ENCODE measurements around the gene GBA3. TPM values are rescaled to one million over a fixed set of nuclear protein-coding genes. Genes with fewer than 3 reads are reported as not detected.

The GBA3 gene
- total RNA-seq, 4 donors from 2014 or later = not detected

DNA sequence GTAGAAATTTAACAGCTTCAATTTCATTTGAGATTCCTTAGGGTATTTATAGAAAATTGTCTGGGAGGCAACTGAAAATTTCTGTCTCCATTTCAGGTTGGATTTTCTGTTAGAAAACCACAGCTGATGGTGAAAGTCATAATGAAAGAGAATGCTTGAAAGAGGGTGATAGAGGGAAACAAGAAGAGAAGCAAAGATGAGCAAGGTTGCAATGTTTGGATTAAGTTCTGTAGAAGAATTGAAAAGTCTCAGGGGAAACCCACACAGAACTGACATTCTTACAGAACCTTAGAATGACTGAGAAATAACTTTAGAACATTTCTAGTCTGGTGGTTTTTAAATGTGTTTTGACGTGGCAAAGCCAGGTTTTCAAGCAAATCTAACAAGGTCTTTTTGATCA is 14.7 kb downstream of the GBA3 start:
- TF ChIP-seq, protein P1, sequence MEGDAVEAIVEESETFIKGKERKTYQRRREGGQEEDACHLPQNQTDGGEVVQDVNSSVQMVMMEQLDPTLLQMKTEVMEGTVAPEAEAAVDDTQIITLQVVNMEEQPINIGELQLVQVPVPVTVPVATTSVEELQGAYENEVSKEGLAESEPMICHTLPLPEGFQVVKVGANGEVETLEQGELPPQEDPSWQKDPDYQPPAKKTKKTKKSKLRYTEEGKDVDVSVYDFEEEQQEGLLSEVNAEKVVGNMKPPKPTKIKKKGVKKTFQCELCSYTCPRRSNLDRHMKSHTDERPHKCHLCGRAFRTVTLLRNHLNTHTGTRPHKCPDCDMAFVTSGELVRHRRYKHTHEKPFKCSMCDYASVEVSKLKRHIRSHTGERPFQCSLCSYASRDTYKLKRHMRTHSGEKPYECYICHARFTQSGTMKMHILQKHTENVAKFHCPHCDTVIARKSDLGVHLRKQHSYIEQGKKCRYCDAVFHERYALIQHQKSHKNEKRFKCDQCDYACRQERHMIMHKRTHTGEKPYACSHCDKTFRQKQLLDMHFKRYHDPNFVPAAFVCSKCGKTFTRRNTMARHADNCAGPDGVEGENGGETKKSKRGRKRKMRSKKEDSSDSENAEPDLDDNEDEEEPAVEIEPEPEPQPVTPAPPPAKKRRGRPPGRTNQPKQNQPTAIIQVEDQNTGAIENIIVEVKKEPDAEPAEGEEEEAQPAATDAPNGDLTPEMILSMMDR (IDR thresholded peaks at IDR 0.05) = no peak
- TF ChIP-seq POLR2A (IDR thresholded peaks at IDR 0.05) (no peak), EP300 (IDR thresholded peaks at IDR 0.05) (no peak), POLR2AphosphoS5 (IDR thresholded peaks at IDR 0.05) (no peak)
- no peak overlapping the region for H3K27ac ChIP-seq
- H3K27me3 ChIP-seq = no peaks in the 10 kb centered on the region
- no peaks in the 10 kb centered on the region for H3K9me3 ChIP-seq
- no peak overlapping the region for H3K4me3 ChIP-seq
- no peaks in the 10 kb centered on the region for H3K4me1 ChIP-seq
- WGBS, 2 donors (ENCODE audit: low coverage in 1 of 2) = 71 to 92% methylated on average over 1 of the region's 1 CpG
- H3K36me3 ChIP-seq = no peaks in the 10 kb centered on the region
- ATAC-seq = no peak

DNA sequence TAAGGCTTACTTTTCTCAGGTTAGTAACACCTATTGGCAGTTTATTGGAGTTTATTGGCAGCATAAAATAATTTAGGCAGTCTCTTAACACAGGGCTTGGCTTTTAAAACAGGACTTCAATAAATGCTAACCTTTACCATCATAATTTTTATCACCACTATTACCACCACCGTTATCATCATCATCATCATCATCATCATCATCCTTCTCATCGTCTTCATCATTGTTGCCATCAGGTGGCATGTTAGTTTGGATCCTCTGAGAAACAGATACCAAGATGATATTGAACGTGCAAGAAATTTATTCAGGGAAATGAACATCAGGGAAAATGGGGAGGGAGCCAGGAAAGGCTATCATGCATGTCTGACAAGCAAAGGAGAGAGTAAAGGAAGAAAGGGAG is 16.2 kb downstream of the GBA3 start:
- TF ChIP-seq EP300 (IDR thresholded peaks at IDR 0.05) = no peak
- TF ChIP-seq, protein P1 (IDR thresholded peaks at IDR 0.05) = no peak
- TF ChIP-seq POLR2A (IDR thresholded peaks at IDR 0.05) = no peak
- TF ChIP-seq POLR2AphosphoS5 (IDR thresholded peaks at IDR 0.05) = no peak
- no peak overlapping the region for H3K27ac ChIP-seq
- no peaks in the 10 kb centered on the region for H3K9me3 ChIP-seq
- no peak overlapping the region for H3K4me3 ChIP-seq
- 75% methylated on average over 3 of the region's 3 CpGs; no CpG with 5 or more reads in 1 of the 2 donors for WGBS, 2 donors (ENCODE audit: low coverage in 1 of 2)
- no peak for ATAC-seq
- H3K27me3 ChIP-seq = no peaks in the 10 kb centered on the region
- H3K4me1 ChIP-seq = no peaks in the 10 kb centered on the region
- no peaks in the 10 kb centered on the region for H3K36me3 ChIP-seq

DNA sequence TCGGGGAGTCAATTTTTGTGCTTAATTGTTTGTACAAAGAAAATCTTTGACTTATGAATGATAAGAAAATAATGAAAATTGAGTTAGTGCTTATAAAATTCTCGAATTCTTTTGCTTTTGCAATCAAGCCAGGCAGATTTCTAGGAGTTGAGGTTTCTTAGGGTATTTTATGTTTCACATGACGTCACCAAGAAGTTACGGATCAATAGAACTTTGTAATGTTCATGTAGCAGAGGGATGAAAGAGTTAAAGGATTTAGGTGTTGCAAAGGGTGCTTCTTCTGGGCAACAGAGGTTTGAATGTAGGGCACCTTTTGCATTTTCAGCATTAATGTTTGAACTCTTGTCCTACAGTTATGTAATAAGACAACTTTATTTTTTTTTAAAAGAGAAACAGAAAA is 19.4 kb downstream of the GBA3 start:
- H3K9me3 ChIP-seq = no peaks in the 10 kb centered on the region
- H3K27ac ChIP-seq = no peak overlapping the region
- no peaks in the 10 kb centered on the region for H3K36me3 ChIP-seq
- WGBS, 2 donors (ENCODE audit: low coverage in 1 of 2) = 72 to 80% methylated on average over 4 of the region's 4 CpGs
- H3K4me1 ChIP-seq = no peaks in the 10 kb centered on the region
- no peak overlapping the region for H3K4me3 ChIP-seq
- H3K27me3 ChIP-seq = no peaks in the 10 kb centered on the region
- no peak for ATAC-seq
- no peak for TF ChIP-seq POLR2A (IDR thresholded peaks at IDR 0.05)

DNA sequence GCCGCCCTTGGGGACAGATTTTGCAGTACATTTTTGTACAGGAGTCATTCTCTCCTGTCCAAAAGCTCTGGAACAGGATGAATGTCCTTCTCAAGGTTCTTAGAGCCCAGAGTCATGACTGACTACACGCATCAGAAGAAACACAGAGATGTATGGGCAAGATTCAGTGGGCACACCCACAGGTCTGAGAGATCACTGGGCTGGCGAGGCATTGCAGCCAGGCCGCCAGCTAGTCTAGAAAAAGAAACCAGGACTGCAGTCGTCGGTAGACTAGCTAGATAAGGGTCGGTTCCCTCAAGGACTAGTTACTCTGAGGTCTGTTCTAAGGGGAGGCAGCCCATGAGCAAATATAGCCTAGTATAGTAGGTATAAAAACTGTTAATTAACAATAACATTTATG is 19.8 kb downstream of the GBA3 start:
- WGBS, 2 donors (ENCODE audit: low coverage in 1 of 2) = 65 to 78% methylated on average over 4 to 7 of the region's 7 CpGs

DNA sequence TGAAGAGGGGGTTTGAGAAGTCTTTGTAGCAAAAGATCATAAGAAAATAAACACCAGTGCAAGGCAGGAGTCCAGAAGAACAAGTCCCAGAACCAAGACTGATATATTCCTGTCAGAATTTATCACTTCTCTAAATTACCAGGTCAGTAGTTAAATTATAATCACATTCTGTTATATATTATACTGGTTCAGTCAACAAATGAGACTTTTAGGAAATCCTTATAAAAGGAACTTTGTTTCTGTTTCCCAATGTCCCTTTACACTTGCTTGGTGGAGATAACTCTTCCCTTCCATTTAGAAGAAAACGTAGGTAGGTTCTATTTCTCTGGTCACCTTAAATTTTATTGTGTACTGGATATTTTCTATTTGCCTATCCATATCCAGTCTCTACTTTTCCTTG is 21.1 kb downstream of the GBA3 start:
- no peak for ATAC-seq
- Histone ChIP-seq H3K4me1 (no peaks in the 10 kb centered on the region), H3K27me3 (no peaks in the 10 kb centered on the region), H3K9me3 (no peaks in the 10 kb centered on the region), H3K4me3 (no peak overlapping the region), H3K27ac (no peak overlapping the region), H3K36me3 (no peaks in the 10 kb centered on the region)
- WGBS, 2 donors (ENCODE audit: low coverage in 1 of 2) = 75 to 93% methylated on average over 1 of the region's 1 CpG
- TF ChIP-seq, protein P1 (IDR thresholded peaks at IDR 0.05) = no peak
- no peak for TF ChIP-seq POLR2AphosphoS5 (IDR thresholded peaks at IDR 0.05)
- TF ChIP-seq POLR2A (IDR thresholded peaks at IDR 0.05) = no peak
- no peak for TF ChIP-seq EP300 (IDR thresholded peaks at IDR 0.05)

More for the DNA sequence above, 19.8 kb downstream of the GBA3 start:
- Histone ChIP-seq H3K36me3 (no peaks in the 10 kb centered on the region), H3K27me3 (no peaks in the 10 kb centered on the region), H3K9me3 (no peaks in the 10 kb centered on the region), H3K4me3 (no peak overlapping the region), H3K4me1 (no peaks in the 10 kb centered on the region), H3K27ac (no peak overlapping the region)
- TF ChIP-seq POLR2A (IDR thresholded peaks at IDR 0.05) (no peak), EP300 (IDR thresholded peaks at IDR 0.05) (no peak), POLR2AphosphoS5 (IDR thresholded peaks at IDR 0.05) (no peak)
- TF ChIP-seq, protein P1 (IDR thresholded peaks at IDR 0.05) = no peak
- ATAC-seq = no peak

Measured in gastroesophageal sphincter (tissue), 4 donors.